NAMALWA (cell line): ENCODE results near the gene RAET1L.
"Not testable (repeated sequence)": the region's sequence is repeated elsewhere in the genome, so short reads cannot be mapped to it uniquely, and the experiment has no call there.

Experiments used
- DNase-seq: peaks from one replicate; pipeline ENCODE4 v3.0.0-alpha.2; 2015; ENCODE audit warnings: low spot score

The RAET1L gene

GRCh38 chr6:150044621-150045145 lies 19.4 kb upstream of the RAET1L start:
- no peak for DNase-seq

- no peak for DNase-seq
Observed at GRCh38 chr6:150043501-150044412, 18.4 kb upstream of the RAET1L start.

GRCh38 chr6:150043096-150043495 lies 17.8 kb upstream of the RAET1L start:
- DNase-seq = no peak

- no peak for DNase-seq
Observed at GRCh38 chr6:150038202-150039062, 13.1 kb upstream of the RAET1L start.

- DNase-seq = no peak
Observed at GRCh38 chr6:150037526-150038201, 12.3 kb upstream of the RAET1L start.

- no peak for DNase-seq
Observed at GRCh38 chr6:150036081-150036480, 10.7 kb upstream of the RAET1L start.

- no peak for DNase-seq
Observed at GRCh38 chr6:150033207-150033771, 8.0 kb upstream of the RAET1L start.

- no peak for DNase-seq
Observed at GRCh38 chr6:150032598-150032997, 7.3 kb upstream of the RAET1L start.

- DNase-seq = no peak
Observed at GRCh38 chr6:150030611-150031010, 5.3 kb upstream of the RAET1L start.

- DNase-seq = peak; percentile 45
Observed at GRCh38 chr6:150029749-150030148, 4.4 kb upstream of the RAET1L start.

- no peak for DNase-seq
Observed at GRCh38 chr6:150029276-150029675, 3.9 kb upstream of the RAET1L start.

GRCh38 chr6:150028799-150029198 lies 3.5 kb upstream of the RAET1L start:
- DNase-seq = no peak

GRCh38 chr6:150027806-150028565 lies 2.7 kb upstream of the RAET1L start:
- no peak for DNase-seq

GRCh38 chr6:150026976-150027805 lies 1.9 kb upstream of the RAET1L start:
- no peak for DNase-seq

GRCh38 chr6:150024646-150025155 lies 631 bp downstream of the RAET1L start:
- DNase-seq = no peak

- DNase-seq = not testable (repeated sequence)
Observed at GRCh38 chr6:150024021-150024420, 1.3 kb downstream of the RAET1L start.

- DNase-seq = not testable (repeated sequence)
Observed at GRCh38 chr6:150021870-150022269, 3.5 kb downstream of the RAET1L start.

- DNase-seq = no peak
Observed at GRCh38 chr6:150018846-150019580, 6.3 kb downstream of the RAET1L start.

- DNase-seq = not testable (repeated sequence)
Observed at GRCh38 chr6:150017186-150017521, 8.2 kb downstream of the RAET1L start.
